SK-N-SH treated with all-trans-retinoic acid at 6 μM for 48 hours (cell line): ENCODE measurements around the gene PUSL1.

Experiments
- ATAC-seq: fragments of 200-7000 bp; cut with Tn5 transposase; 3 replicates; pipeline ENCODE4 v1.9.1; 2020; ENCODE audit warnings: mild to moderate bottlenecking, moderate library complexity
- ARNTL ChIP-seq: fragments of 450-650 bp; formaldehyde crosslinking; IDR thresholded peaks from 2 replicates; pipeline ENCODE4 v1.5.0; 2020; ENCODE audit warnings: low read depth, mild to moderate bottlenecking, moderate library complexity, borderline replicate concordance
- BACH2 ChIP-seq: fragments of 250-450 bp; sonication (Bioruptor Pico); IDR thresholded peaks from 2 replicates; pipeline ENCODE4 v1.9.0; 2021; ENCODE audit warnings: mild to moderate bottlenecking, borderline replicate concordance
- CREB5 ChIP-seq: fragments of 250-450 bp; sonication (Bioruptor Pico); IDR thresholded peaks from 2 replicates; pipeline ENCODE4 v1.5.1; 2020; ENCODE audit warnings: low read depth, mild to moderate bottlenecking, moderate library complexity
- CSDC2 ChIP-seq: fragments of 250-450 bp; sonication (Bioruptor Pico); IDR thresholded peaks from 2 replicates; pipeline ENCODE4 v1.5.0; 2020; ENCODE audit warnings: mild to moderate bottlenecking, moderate library complexity
- CSRNP3 ChIP-seq: fragments of 250-450 bp; sonication (Bioruptor Pico); IDR thresholded peaks from 2 replicates; pipeline ENCODE4 v1.5.1; 2021; ENCODE audit warnings: mild to moderate bottlenecking, moderate library complexity
- ESRRG ChIP-seq: fragments of 250-450 bp; sonication (Bioruptor Pico); IDR thresholded peaks from 2 replicates; pipeline ENCODE4 v1.6.1; 2021; ENCODE audit warnings: mild to moderate bottlenecking
- GLIS3 ChIP-seq: fragments of 250-450 bp; sonication (Bioruptor Pico); IDR thresholded peaks from 2 replicates; pipeline ENCODE4 v1.5.0; 2020; ENCODE audit warnings: mild to moderate bottlenecking, moderate library complexity
- ISL1 ChIP-seq: fragments of 250-450 bp; sonication (Bioruptor Pico); IDR thresholded peaks from 2 replicates; pipeline ENCODE4 v2.1.2; 2022; ENCODE audit warnings: mild to moderate bottlenecking, moderate library complexity
- OSR1 ChIP-seq: fragments of 250-450 bp; sonication (Bioruptor Pico); IDR thresholded peaks from 2 replicates; pipeline ENCODE4 v1.8.0; 2022; ENCODE audit warnings: moderate library complexity, mild to moderate bottlenecking, inconsistent platforms
- PATZ1 ChIP-seq: fragments of 250-450 bp; sonication (Bioruptor Pico); IDR thresholded peaks from 2 replicates; pipeline ENCODE4 v1.8.0; 2020; ENCODE audit warnings: mild to moderate bottlenecking, moderate library complexity, borderline replicate concordance
- POU6F1 ChIP-seq: fragments of 250-450 bp; sonication (Bioruptor Pico); IDR thresholded peaks from 2 replicates; pipeline ENCODE4 v1.8.0; 2021; ENCODE audit warnings: low read depth, mild to moderate bottlenecking, moderate library complexity, borderline replicate concordance
- PPARA ChIP-seq: fragments of 250-450 bp; sonication (Bioruptor Pico); IDR thresholded peaks from 2 replicates; pipeline ENCODE4 v1.5.0; 2020; ENCODE audit warnings: mild to moderate bottlenecking, borderline replicate concordance
- RARB ChIP-seq: fragments of 250-450 bp; sonication (Bioruptor Pico); IDR thresholded peaks from 2 replicates; pipeline ENCODE4 v1.8.0; 2021; ENCODE audit warnings: mild to moderate bottlenecking, moderate library complexity
- SNAI2 ChIP-seq: fragments of 250-450 bp; sonication (Bioruptor Pico); IDR thresholded peaks from 2 replicates; pipeline ENCODE4 v1.5.0; 2020; ENCODE audit warnings: mild to moderate bottlenecking, moderate library complexity
- TCF4 ChIP-seq: fragments of 250-450 bp; sonication (Bioruptor Pico); IDR thresholded peaks from 2 replicates; pipeline ENCODE4 v1.8.0; 2021; ENCODE audit warnings: mild to moderate bottlenecking, moderate library complexity, borderline replicate concordance
- TSHZ2 ChIP-seq: fragments of 250-450 bp; sonication (Bioruptor Pico); IDR thresholded peaks from 2 replicates; pipeline ENCODE4 v1.5.0; 2020; ENCODE audit warnings: mild to moderate bottlenecking, moderate library complexity
- ZC3H10 ChIP-seq: fragments of 250-450 bp; sonication (Bioruptor Pico); IDR thresholded peaks from 2 replicates; pipeline ENCODE4 v1.5.1; 2021; ENCODE audit warnings: mild to moderate bottlenecking, moderate library complexity
- ZFP3 ChIP-seq: fragments of 250-450 bp; sonication (Bioruptor Pico); IDR thresholded peaks from 2 replicates; pipeline ENCODE4 v1.5.0; 2020; ENCODE audit warnings: mild to moderate bottlenecking, moderate library complexity
- ZFP30 ChIP-seq: fragments of 450-650 bp; formaldehyde crosslinking; IDR thresholded peaks from 2 replicates; pipeline ENCODE4 v1.5.0; 2022; ENCODE audit warnings: mild to moderate bottlenecking, moderate library complexity
- ZNF565 ChIP-seq: fragments of 450-650 bp; formaldehyde crosslinking; conservative IDR thresholded peaks from 2 replicates; pipeline ENCODE4 v1.5.0; 2020; ENCODE audit warnings: low read depth, mild to moderate bottlenecking, moderate library complexity
- ZNF70 ChIP-seq: fragments of 450-650 bp; formaldehyde crosslinking; IDR thresholded peaks from 2 replicates; pipeline ENCODE4 v1.5.0; 2020; ENCODE audit warnings: mild to moderate bottlenecking, moderate library complexity
- ZNF8 ChIP-seq: fragments of 450-650 bp; formaldehyde crosslinking; IDR thresholded peaks from 2 replicates; pipeline ENCODE4 v1.5.0; 2020; ENCODE audit warnings: mild to moderate bottlenecking, moderate library complexity

Gene PUSL1

GRCh38 chr1:1345860-1346500, 37.6 kb downstream of the PUSL1 start:
- TF ChIP-seq RARB = no peak
- no peak for TF ChIP-seq SNAI2 (CRISPR knock-in tag)
- no peak for TF ChIP-seq GLIS3 (CRISPR knock-in tag)
- no peak for TF ChIP-seq PPARA
- no peak for TF ChIP-seq POU6F1 (CRISPR knock-in tag)
- TF ChIP-seq PATZ1 (CRISPR knock-in tag) = no peak
- ATAC-seq = no peak

GRCh38 chr1:1346501-1346890, 38.1 kb downstream of the PUSL1 start:
- ATAC-seq = no peak
- TF ChIP-seq OSR1 (no peak), ZFP30 (CRISPR knock-in tag) (no peak), ZNF565 (CRISPR knock-in tag) (no peak), PPARA (no peak), ISL1 (CRISPR knock-in tag) (no peak), PATZ1 (CRISPR knock-in tag) (no peak), ZNF8 (CRISPR knock-in tag) (no peak), CSDC2 (no peak), ZC3H10 (CRISPR knock-in tag) (no peak), TSHZ2 (no peak), RARB (no peak), ZFP3 (CRISPR knock-in tag) (no peak), CREB5 (CRISPR knock-in tag) (no peak), ARNTL (CRISPR knock-in tag) (no peak), SNAI2 (CRISPR knock-in tag) (no peak), ZNF70 (CRISPR knock-in tag) (no peak), TCF4 (CRISPR knock-in tag) (no peak), BACH2 (CRISPR knock-in tag) (no peak)

- no peak for ATAC-seq
- TF ChIP-seq TSHZ2 = no peak
- TF ChIP-seq ZNF70 (CRISPR knock-in tag) = no peak
- TF ChIP-seq CSRNP3 (CRISPR knock-in tag) = no peak
- TF ChIP-seq SNAI2 (CRISPR knock-in tag) = no peak
- TF ChIP-seq ZNF565 (CRISPR knock-in tag) = no peak
- TF ChIP-seq ZC3H10 (CRISPR knock-in tag) = no peak
- TF ChIP-seq GLIS3 (CRISPR knock-in tag) = no peak
- TF ChIP-seq OSR1 = no peak
- no peak for TF ChIP-seq ESRRG (CRISPR knock-in tag)
- TF ChIP-seq ZNF8 (CRISPR knock-in tag) = no peak
- TF ChIP-seq RARB = no peak
Measured at GRCh38 chr1:1347026-1347595, 38.7 kb downstream of the PUSL1 start.
